ENCODE results near the gene TOR4A.

DNA sequence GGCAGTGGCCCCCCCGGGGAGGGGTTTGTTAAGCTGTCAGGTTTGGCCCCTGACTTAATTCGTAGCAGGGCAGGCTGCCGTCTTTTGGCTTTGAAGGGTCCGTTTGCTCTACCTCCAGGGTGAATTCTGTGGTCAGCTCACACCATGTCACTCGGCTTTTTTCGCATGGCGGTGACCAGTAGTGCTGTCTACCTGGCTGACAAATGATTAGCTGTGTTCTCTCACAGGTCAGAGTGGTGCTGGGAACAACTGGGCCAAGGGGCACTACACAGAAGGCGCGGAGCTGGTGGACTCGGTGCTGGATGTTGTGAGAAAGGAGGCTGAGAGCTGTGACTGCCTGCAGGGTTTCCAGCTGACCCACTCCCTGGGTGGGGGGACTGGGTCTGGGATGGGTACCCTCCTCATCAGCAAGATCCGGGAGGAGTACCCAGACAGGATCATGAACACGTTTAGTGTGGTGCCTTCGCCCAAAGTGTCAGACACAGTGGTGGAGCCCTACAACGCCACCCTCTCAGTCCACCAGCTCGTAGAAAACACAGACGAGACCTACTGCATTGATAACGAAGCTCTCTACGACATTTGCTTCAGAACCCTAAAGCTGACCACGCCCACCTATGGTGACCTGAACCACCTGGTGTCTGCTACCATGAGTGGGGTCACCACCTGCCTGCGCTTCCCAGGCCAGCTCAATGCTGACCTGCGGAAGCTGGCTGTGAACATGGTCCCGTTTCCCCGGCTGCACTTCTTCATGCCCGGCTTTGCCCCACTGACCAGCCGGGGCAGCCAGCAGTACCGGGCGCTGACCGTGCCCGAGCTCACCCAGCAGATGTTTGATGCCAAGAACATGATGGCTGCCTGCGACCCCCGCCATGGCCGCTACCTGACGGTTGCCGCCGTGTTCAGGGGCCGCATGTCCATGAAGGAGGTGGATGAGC is 35.0 kb upstream of the TOR4A start:
- TF ChIP-seq, protein P1, sequence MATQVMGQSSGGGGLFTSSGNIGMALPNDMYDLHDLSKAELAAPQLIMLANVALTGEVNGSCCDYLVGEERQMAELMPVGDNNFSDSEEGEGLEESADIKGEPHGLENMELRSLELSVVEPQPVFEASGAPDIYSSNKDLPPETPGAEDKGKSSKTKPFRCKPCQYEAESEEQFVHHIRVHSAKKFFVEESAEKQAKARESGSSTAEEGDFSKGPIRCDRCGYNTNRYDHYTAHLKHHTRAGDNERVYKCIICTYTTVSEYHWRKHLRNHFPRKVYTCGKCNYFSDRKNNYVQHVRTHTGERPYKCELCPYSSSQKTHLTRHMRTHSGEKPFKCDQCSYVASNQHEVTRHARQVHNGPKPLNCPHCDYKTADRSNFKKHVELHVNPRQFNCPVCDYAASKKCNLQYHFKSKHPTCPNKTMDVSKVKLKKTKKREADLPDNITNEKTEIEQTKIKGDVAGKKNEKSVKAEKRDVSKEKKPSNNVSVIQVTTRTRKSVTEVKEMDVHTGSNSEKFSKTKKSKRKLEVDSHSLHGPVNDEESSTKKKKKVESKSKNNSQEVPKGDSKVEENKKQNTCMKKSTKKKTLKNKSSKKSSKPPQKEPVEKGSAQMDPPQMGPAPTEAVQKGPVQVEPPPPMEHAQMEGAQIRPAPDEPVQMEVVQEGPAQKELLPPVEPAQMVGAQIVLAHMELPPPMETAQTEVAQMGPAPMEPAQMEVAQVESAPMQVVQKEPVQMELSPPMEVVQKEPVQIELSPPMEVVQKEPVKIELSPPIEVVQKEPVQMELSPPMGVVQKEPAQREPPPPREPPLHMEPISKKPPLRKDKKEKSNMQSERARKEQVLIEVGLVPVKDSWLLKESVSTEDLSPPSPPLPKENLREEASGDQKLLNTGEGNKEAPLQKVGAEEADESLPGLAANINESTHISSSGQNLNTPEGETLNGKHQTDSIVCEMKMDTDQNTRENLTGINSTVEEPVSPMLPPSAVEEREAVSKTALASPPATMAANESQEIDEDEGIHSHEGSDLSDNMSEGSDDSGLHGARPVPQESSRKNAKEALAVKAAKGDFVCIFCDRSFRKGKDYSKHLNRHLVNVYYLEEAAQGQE (IDR thresholded peaks at IDR 0.05; ENCODE audit: insufficient read depth in 1 of 2, low read depth in 2 of 2, low read length in 2 of 2): no peak
- TF ChIP-seq POLR2AphosphoS5 (IDR thresholded peaks at IDR 0.05; ENCODE audit: low read depth, low read length) (peak; percentile 41; the same call in 1 of the 2 replicates), SIN3A (IDR thresholded peaks at IDR 0.05; ENCODE audit: borderline replicate concordance, insufficient read depth, low read length) (no peak), TAF1 (IDR thresholded peaks at IDR 0.05; ENCODE audit: borderline replicate concordance, insufficient read depth, low read length) (no peak), FOXP2 (optimal IDR thresholded peaks at IDR 0.05; ENCODE audit: borderline replicate concordance, extremely low read depth, extremely low read length, insufficient read depth) (no peak)

All from PFSK-1 (cell line).